ENCODE measurements around the gene HNF1A.

HNF1A gene

DNA sequence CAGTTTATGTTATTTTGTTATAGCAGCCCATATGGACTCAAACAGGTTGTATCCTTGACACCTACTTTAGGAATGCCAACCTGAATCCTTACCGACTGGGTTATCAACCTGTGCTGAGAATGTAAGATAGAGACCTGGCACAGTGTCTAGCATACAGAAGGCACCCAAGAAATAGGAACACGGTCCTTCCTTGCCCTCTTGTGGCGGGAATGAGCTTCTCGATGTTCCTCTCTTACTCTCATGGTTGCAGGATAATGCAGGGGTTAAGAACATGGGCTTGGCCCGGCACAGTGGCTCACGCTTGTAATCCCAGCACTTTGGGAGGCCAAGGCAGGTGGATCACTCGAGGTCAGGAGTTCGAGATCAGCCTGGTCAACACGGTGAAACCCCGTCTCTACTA, 31.4 kb downstream of the HNF1A start:
- no peak overlapping the region for H3K4me3 ChIP-seq (ENCODE audit: low read length)
- peak; percentile 71 for DNase-seq (ENCODE audit: low read depth)
- peak; percentile 76 for TF ChIP-seq CTCF (IDR thresholded peaks at IDR 0.05; ENCODE audit: insufficient read depth, low read depth, low read length, missing control alignments)

GRCh38 chr12:121010860-121011259, 32.5 kb downstream of the HNF1A start:
- DNase-seq (ENCODE audit: low read depth) = no peak
- no peak overlapping the region for H3K4me3 ChIP-seq (ENCODE audit: low read length)
- no peak for TF ChIP-seq CTCF (IDR thresholded peaks at IDR 0.05; ENCODE audit: insufficient read depth, low read depth, low read length, missing control alignments)

DNA sequence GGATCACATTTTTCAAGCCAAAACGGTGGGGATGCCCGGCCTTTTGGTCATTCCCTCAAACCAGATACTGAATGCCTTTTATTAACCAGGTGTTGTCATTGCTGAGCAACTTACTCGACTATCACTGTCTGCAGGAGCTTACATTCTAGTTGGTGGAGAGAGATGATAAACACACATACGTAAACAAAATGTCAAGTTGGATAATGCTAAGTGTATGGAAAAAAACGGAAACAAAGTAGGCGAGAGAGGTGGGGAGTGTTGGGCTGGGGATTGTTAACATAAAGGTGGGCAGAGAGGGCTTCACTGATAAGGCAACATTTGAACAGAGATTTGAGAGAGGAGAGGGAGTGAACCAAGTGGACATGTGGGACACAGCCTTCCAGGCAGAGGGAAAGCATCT, 33.5 kb downstream of the HNF1A start:
- no peak overlapping the region for H3K4me3 ChIP-seq (ENCODE audit: low read length)
- no peak for TF ChIP-seq CTCF (IDR thresholded peaks at IDR 0.05; ENCODE audit: insufficient read depth, low read depth, low read length, missing control alignments)
- DNase-seq (ENCODE audit: low read depth) = no peak

GRCh38 chr12:121013715-121014114, 35.4 kb downstream of the HNF1A start:
- peak; percentile 18 for TF ChIP-seq CTCF (IDR thresholded peaks at IDR 0.05; ENCODE audit: insufficient read depth, low read depth, low read length, missing control alignments)
- no peak overlapping the region for H3K4me3 ChIP-seq (ENCODE audit: low read length)
- DNase-seq (ENCODE audit: low read depth) = no peak

DNA sequence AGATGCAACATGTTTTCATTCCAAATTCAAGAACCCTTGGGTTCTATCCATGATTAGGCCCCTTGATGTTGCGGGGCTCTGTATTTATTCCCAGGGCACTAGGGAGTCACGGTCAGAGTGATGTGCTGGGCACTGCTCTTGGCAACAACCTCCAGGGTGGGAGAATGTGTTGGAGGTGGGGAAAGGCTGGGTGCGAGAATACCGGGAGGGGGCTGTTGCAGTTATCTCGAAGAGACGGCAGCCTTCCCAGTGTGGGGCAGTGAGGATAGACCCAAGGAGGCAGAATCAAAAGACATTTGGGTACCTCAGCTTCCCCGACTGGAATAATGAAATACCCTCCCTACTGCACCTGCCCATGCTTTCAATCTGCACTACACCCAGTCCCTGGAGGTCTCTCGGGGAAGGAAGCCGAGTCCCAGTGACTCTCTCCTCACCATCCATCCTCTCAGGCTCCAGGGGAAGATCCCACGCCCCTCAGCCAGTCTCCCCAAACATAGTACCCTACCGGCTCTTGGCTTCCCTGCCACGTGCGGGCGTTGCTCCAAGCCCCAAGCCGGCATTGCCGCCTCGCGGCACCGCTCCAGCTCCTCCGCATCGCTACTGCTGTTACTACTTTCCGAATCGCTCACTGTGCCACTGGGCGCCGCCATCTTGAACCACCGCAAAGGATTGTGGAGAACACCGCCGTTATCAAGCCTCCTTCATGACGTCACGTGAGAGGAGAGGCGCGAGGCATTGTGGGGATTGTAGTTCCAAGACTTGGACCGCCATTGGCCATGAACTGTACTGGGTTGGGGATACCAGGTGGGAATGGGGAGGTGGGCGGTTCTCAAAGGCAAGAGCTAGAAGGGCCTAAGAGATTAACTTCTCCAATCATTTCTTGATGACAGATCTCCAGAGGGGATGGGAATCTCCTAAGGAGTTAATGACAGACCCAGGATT, 37.8 kb downstream of the HNF1A start, which contains the start of gene C12orf43:
Gene C12orf43, minus strand, starts transcription at position 663 of the 942 bp plus-strand sequence. Its CDS starts 13 bp downstream, at position 650.
- peak within 1 kb of the TSS; percentile 67 for H3K4me3 ChIP-seq (ENCODE audit: low read length)
- DNase-seq (ENCODE audit: low read depth) = peak; percentile 92
- no peak for TF ChIP-seq CTCF (IDR thresholded peaks at IDR 0.05; ENCODE audit: insufficient read depth, low read depth, low read length, missing control alignments)

GRCh38 chr12:121017966-121018491, 39.7 kb downstream of the HNF1A start:
- DNase-seq (ENCODE audit: low read depth) = no peak
- H3K4me3 ChIP-seq (ENCODE audit: low read length) = no peak overlapping the region
- TF ChIP-seq CTCF (IDR thresholded peaks at IDR 0.05; ENCODE audit: insufficient read depth, low read depth, low read length, missing control alignments) = no peak

Data from epithelial cell of esophagus (primary cell).